DMS53 treated with DMSO at 0.1 percent for 48 hours (cell line): Measurements from ENCODE around the gene KIF18A.
"Not testable (repeated sequence)": the region's sequence is repeated elsewhere in the genome, so short reads cannot be mapped to it uniquely, and the experiment has no call there.

Experiments
- DNase-seq: peaks from one replicate; lab custom pipeline; 2025; ENCODE audit not compliant: unreplicated experiment; lab: John Stamatoyannopoulos, UW

The KIF18A gene

DNA sequence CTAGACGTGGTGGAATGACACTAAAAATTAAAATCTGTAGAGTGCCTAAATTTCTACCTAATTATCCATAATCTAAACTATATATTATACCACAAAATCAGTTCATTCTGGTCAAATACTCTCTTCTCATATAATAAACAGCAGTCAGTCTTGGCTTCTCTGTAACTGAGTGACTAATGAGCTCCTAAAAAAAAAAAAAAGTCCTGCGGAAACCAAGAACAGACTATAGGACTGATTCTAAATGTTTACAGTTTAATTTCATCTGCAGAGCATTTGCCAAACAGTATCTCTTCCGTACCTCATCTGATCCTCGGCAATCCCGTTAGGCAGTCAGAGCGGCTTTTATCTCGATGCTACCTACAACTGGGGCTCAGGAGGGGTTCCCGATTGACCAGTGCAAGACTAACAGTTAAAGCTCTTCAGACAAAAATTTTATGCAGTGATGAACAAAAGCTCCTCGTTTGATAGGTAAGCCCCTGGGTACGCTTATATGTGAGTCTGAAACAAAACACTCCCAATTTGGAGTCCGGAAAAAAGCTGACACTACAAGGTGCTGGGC lies 686 bp downstream of the KIF18A start:
- peak; percentile 18 for DNase-seq

DNA sequence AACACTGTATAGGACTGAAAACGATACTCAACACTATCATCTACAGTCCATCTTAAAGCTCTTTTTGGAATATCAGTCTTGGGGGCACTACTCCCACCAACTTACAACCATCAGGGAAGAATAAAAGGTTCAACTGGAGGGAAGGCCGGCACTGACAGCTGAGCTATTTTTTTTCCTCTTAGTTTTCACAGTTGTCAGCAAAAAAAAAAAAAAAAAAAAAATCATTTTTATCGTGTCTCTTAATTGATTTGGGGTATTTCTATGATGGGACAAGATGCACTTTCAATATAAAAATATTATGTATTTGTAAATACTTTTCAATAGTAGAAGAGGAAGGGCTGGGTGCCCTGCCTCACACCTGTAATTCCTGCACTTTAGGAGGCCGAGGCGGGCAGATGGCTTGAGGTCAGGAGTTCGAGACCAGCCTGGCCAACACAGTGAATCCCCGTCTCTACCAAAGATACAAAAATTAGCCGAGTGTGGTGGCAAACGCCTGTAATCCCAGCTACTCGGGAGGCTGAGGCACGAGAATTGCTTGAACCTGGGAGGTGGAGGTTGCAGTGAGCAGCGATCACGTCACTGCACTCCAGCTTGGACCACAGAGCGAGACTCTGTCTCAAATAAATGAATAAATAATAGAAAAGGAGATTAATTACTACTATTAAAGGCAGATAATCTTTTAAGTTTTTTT lies 1.5 kb downstream of the KIF18A start:
- DNase-seq, result no peak

GRCh38 chr11:28105869-28106268 lies 2.1 kb downstream of the KIF18A start:
- DNase-seq, result no peak

DNA sequence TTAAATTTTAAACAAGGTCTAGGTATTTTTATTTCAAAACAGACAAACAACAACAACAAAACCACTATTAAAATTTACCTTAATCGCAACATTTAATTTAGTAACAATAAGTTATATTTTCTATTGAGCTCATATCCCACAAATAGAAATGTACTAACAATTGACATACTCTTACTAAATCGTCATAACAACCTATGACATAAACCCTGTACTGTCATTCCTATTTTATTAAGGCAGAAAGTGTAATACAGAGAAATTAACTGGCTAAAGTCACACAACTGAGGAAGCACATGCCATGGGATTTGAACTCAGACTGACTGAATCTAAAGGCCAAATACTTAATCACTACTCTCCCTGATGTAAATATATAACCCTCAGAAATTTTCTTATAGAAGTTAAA lies 3.0 kb downstream of the KIF18A start:
- no peak for DNase-seq

DNA sequence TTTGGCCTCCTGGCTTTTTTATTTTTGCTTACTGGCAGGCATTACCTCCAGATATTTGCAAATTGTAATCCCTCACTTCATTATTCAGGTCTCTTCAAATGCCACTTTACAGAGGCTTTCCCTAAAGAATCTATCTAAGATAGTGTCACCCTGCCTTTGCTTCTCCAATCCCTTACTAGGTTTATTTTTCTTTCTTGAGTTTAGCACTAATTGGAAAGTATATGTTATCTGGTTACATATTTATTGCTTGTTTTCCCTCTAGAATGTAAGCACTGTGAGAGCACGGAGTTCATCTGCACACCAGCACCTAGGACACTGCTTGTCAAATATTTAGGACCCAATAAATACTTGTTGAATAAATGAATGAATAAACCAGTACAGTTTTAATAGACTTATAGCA lies 3.5 kb downstream of the KIF18A start:
- no peak for DNase-seq

- DNase-seq, result not testable (repeated sequence)
These were observed 5.7 kb downstream of the KIF18A start for GRCh38 chr11:28102300-28102699.

- no peak for DNase-seq
These were observed 7.3 kb downstream of the KIF18A start for GRCh38 chr11:28100665-28101064.

DNA sequence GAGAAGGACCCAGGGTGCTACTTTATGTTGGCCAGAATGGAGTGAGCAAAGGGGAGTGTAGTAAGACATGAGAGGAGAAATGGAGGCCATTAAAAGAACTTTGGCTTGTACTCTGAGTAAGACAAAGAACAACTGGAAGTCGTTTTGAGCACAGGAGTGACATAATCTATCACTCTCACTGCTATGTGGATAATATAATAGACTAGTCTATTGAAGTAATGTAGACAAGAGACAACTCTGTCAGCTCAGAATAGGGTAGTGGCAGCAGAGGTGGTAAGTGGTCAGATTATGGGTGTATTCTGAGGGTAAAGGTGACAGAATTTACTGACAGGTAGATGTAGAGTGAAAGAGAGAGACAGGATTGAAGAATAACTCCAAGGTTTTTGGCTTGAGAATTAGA lies 8.2 kb downstream of the KIF18A start:
- DNase-seq, result no peak

DNA sequence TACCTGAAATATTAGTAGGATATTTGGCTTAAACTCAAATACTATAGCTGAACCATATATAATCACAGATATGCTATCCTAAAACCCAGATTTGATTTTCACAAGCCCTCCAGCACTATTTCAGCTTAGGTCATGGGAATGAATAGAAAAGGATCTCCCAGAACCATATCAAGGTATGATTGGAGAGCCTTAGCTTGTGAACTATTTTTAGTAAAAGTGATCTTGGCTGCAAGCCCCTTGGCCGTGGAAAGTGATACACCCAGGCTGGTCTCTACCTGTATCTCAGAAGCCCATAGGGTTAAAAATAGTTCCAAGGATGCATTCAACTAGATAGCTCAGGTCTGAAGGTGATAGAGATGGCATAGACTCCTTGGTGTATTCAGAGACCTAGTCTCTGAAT lies 9.7 kb downstream of the KIF18A start:
- no peak for DNase-seq

DNA sequence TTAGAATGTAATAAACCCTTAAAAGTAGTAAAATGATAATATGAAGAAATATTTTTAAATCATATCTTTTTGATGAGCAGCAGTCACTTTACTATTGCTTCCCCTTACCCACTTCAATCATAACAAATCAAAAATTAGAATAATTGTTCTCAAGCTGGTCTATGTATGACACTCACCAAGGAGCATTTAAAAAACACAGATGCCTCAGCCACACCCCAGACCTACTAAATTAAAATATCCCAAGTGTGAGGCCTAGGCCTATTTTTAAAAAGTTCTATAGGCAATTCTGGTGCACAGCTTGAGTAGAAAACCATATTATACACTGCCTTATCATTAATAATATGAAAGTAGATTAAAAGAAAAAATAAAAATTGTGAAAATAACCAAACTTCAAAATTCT lies 15.2 kb downstream of the KIF18A start:
- DNase-seq, result no peak

DNA sequence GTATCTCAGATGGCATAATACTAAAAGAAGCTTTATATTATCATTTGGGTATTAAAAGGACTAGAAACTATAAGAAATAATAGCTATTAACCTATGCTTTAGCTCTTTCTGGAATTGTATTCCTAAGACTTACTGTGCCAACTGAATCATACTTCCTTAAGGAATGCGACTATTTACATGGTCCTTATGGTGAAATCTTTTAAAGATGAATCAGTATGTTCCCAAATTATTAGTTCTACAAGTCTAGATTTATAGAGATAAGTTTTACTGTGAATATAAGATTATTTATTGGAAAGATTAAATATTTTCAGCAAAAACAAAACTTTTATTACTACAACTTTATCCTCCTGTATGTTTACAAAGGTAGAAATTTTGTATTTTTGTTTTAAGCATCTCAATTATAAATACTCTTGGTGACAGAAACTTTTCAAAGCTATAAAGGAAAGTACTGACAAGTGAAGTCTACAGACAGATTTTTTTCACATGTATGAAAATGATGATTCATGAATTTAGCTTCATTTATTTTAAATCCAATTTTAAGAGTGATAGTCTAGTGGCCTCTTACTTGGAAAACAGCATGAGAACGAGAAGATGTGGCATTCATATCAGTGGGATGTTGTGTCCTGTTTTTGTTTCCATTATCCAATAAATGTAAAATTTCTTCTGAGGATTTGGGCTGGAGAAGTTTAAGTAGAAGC lies 17.8 kb downstream of the KIF18A start:
- no peak for DNase-seq

DNA sequence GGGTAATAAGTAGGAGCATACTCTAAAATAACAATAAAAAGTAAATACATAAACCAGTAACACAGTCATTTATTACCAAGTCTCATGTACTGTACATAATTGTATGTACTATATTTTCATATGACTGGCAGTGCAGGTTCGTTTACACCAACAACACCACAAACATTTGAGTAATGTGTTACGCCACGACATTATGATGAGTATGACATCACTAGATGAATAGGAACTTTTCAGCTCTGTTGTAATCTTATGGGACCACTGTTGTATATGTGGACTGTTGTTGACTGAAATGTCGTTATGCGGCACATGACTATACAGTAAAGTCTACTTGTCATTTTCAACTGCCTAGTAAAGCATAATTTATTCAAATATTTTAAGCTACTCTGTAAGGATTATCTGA lies 18.6 kb downstream of the KIF18A start:
- DNase-seq, result no peak

DNA sequence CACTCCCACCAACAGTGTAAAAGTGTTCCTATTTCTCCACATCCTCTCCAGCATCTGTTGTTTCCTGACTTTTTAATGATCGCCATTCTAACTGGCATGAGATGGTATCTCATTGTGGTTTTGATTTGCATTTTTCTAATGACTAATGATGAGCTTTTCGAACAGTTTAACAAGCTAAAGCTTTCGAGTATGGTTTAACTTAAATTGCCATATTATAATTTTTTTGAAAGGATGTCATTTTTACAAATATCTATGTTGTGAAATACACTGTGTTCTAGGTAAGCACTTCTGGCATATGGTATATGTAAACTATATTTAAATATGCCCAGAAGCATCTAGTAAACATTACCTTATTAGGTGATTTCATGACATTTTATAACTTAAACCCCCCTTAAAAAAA lies 20.3 kb downstream of the KIF18A start:
- not testable (repeated sequence) for DNase-seq

DNA sequence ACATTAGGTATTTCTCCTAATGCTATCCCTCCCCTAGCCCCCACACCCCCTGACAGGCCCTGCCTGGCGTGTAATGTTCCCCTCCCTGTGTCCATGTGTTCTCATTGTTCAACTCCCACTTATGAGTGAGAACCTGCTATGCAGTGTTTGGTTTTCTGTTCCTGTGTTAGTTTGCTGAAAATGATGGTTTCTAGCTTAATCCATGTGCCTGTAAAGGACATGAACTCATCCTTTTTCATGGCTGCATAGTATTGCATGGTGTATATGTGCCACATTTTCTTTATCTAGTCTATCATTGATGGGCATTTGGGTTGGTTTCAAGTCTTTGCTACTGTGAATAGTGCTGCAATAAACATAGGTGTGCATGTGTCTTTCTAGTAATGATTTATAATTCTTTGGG lies 20.8 kb downstream of the KIF18A start:
- not testable (repeated sequence) for DNase-seq

GRCh38 chr11:28086569-28086968 lies 21.4 kb downstream of the KIF18A start:
- DNase-seq, result no peak

DNA sequence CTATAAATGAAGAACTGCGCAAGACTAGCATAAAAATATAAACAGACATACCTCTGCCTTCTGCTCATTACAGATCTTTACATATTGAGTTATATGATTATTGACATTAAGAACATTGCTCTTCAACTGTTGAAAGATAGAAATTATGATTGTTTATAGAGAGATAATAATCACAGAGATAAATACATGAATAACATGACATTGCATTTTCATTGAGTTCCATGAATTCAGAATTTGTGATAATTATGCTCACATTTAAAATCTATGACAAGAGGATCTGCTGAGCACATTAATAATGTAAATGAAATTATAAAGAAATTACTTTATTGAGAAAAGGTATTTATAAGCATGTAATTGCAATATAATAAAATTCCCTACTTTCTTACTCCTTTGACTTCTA lies 24.8 kb downstream of the KIF18A start:
- DNase-seq, result no peak

DNA sequence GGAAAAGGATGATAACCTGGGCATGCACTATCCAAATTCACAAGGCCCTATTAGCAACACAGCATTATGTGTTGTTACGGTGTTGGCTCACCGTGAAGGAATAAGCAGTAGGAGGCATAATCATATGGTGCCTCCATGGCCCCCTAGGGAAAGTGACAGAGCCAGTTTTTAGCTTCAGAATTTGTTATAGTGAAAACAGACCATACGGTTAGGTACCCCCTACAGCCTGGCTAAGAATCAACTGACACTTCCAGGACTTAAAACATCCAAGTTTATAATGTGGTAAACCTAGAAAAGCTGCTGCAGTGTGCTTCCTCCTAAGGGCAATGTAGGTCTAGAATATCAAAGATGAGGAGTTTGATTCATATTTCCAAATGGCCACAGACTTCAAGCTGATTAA lies 30.4 kb downstream of the KIF18A start:
- no peak for DNase-seq

GRCh38 chr11:28072321-28072720 lies 35.6 kb downstream of the KIF18A start:
- DNase-seq, result no peak

DNA sequence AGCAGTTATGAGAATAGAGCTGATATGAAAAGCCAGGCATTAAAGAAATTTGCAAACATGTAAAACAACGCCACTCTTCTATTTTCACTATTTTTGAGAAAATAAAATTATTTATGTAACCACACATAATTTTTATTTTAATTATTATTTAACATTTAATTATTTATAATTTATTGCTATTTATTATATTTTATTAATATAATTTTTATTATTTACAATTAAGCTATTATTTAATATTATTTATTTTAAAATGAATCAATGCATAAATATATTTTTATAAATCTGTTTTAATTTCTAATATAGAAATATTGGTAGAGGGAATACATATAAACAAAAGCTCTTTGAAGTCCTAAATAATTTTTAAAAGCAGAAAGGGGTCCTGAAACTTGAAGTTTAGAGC lies 36.7 kb downstream of the KIF18A start:
- DNase-seq, result no peak

GRCh38 chr11:28058333-28058732 lies 49.6 kb downstream of the KIF18A start:
- DNase-seq, result no peak

- DNase-seq, result no peak
These were observed 53.1 kb downstream of the KIF18A start for GRCh38 chr11:28054821-28055220.

DNA sequence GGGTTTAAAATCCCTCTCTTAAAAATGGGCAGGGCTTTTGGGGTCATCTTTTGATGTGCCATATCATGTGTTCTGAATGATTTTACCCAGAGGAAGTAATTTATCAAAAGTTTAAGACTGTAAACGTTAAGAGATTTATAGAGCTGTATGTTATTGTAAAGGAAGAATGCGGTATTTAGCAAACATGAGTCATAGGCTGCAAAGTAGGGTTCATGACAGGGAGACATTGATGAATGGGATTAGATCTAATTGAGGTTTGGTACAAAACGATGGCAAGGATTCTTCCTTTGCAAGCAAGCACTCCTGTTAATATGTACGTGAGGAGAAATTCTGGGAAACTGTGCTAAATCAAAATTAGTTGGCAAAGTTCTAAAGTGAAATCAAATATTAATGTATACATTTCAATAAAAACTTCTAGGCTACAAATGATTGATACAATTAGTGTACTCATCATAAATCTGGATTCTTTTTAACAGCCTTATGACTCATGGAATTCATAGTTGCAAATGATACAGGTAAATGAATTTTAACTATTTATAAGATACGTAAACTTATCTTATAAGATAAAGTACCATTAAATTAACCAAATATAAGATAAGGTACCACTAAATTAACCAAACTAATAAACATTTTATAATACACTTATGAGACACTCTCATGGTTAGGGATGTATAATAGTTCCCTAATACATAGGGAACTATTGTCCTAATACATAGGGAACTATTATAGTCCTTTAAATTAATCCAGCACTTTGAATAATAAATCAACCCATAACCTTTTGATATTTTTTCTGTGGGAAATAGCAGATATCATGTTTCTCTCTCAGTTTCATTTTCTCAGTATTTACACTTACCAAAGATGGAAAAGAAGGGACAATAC lies 58.4 kb downstream of the KIF18A start:
- no peak for DNase-seq
